Loucy (cell line): ENCODE data around the gene IMPG2.

Source experiments
- CTCF ChIP-seq: fragments of 200-600 bp; sonication (generic); conservative IDR thresholded peaks from 2 replicates; pipeline ENCODE4 v1.5.1; 2014; ENCODE audit warnings: mild to moderate bottlenecking, antibody characterized with exemption, low read length
- EZH2phosphoT487 ChIP-seq: fragments of 200-600 bp; IDR thresholded peaks from 2 replicates; pipeline ENCODE4 v1.6.1; 2018; ENCODE audit warnings: antibody characterized with exemption, mild to moderate bottlenecking, moderate library complexity, borderline replicate concordance

- no peak for TF ChIP-seq CTCF
- no peak for TF ChIP-seq EZH2phosphoT487
Measured at GRCh38 chr3:101271728-101272127, 48.6 kb downstream of the IMPG2 start.
